AG09319 (cell line): ENCODE data around the gene TPRN.

Experiments used
- DNase-seq: peaks from one replicate; pipeline ENCODE4 v3.0.0-alpha.2; 2010; ENCODE audit warnings: low read depth; ENCODE audit errors: extremely low read depth
- CTCF ChIP-seq: IDR thresholded peaks from 2 replicates; pipeline ENCODE4 v1.5.1; 2011; ENCODE audit warnings: low read depth, mild to moderate bottlenecking, inconsistent platforms, low read length, moderate library complexity

Gene TPRN

DNA sequence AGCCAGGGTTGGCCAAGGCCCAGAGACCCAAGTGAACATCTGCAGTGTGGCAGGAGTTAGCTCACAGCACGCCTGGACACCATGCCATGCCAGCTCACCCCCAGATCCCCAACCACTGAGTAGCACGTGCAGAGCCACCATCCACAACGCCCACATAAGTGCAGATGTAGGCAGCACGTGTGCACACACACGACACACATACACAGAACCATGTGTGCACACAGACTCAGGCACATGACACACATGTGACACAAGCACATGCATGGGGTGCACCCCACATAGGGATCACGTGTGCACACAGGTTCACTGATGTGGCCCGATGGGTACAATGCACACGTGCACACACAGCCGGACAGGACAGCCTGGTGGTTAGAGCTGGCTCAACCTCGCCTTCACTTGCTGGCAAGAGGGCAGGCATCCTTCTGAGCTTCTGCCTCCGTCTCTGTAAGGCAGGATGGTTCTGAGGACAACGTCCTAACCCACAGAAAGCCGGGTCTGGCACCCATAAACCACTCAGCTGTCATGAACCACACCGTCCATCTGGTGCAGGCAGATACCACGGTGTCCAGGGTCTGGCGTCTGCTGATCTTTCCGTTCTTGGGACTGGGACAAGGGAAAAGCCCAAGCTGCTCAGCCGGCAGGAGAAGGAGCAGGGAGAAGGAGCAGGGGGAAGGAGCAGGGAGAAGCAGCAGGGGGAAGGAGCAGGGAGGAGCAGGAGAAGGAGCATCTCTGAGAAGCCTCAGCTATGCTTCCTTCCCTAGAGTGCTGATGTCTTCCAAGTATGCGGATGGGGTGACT, 42.7 kb downstream of the TPRN start:
- no peak for DNase-seq
- TF ChIP-seq CTCF: no peak

- TF ChIP-seq CTCF: no peak
- peak; percentile 12 for DNase-seq
These were observed 43.8 kb downstream of the TPRN start for GRCh38 chr9:137156567-137157375.

- no peak for TF ChIP-seq CTCF
- DNase-seq: no peak
These were observed 47.6 kb downstream of the TPRN start for GRCh38 chr9:137152844-137153405.

GRCh38 chr9:137150617-137151457, 49.7 kb downstream of the TPRN start:
- DNase-seq: no peak
- TF ChIP-seq CTCF: no peak

GRCh38 chr9:137149942-137150616, 50.5 kb downstream of the TPRN start:
- DNase-seq: no peak
- no peak for TF ChIP-seq CTCF

DNA sequence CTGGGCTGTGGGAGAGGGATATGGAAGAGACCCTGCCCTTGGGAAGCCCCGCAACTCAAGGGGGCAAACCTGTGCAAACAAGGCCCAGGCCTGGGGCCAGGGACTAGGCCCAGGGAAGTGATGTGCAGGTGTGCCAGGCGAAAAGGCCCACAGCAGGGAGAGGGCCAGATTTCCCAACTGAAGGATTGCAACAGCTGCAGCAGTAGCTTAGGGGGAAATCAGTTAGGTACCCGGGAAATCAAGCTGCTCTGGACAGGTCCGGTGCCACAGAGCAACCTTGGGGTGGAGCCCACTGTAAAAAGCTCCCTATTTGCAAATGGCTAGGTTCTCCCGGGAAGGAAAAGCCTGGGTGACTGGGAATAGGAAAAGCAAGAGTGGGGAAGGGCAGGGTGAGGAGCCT, 51.2 kb downstream of the TPRN start:
- no peak for TF ChIP-seq CTCF
- no peak for DNase-seq
